GM19043 (cell line): ENCODE measurements around the gene ST6GALNAC2.
"Not testable (repeated sequence)": the region's sequence is repeated elsewhere in the genome, so short reads cannot be mapped to it uniquely, and the experiment has no call there.

Experiments
- ATAC-seq: cut with Tn5 transposase; IDR thresholded peaks from one replicate; pipeline ENCODE4 v1.9.1; 2021; ENCODE audit warnings: low read depth; ENCODE audit not compliant: unreplicated experiment

The ST6GALNAC2 gene

GRCh38 chr17:76572201-76572910, 13.3 kb downstream of the ST6GALNAC2 start:
- ATAC-seq = no peak

DNA sequence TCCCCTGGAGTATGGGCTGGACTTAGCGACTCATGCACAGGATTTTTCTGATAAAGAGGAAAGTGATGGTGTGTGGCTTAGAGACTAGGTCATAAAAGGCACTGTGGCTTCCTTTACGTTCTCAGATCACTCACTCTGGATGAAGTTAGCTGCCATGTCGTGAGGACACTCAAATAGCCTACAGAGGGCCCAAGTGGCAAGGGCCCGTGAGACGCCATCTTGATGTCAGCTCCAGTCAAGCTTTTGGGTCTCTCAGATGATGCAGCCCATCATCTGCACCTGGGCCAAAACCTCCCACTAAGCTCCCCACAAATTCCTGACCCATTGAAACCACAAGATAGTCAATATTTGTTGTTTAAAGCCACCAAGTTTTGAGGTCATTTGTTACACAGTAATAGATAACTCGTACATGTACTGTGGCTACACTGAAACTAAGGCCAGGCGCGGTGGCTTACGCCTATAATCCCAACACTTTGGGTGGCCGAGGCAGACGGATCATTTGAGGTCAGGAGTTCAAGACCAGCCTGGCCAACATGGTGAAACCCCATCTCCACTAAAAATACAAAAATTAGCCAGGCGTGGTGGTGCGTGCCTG, 14.7 kb downstream of the ST6GALNAC2 start:
- ATAC-seq = no peak

- no peak for ATAC-seq
Observed at GRCh38 chr17:76570457-76570856, 15.2 kb downstream of the ST6GALNAC2 start.

DNA sequence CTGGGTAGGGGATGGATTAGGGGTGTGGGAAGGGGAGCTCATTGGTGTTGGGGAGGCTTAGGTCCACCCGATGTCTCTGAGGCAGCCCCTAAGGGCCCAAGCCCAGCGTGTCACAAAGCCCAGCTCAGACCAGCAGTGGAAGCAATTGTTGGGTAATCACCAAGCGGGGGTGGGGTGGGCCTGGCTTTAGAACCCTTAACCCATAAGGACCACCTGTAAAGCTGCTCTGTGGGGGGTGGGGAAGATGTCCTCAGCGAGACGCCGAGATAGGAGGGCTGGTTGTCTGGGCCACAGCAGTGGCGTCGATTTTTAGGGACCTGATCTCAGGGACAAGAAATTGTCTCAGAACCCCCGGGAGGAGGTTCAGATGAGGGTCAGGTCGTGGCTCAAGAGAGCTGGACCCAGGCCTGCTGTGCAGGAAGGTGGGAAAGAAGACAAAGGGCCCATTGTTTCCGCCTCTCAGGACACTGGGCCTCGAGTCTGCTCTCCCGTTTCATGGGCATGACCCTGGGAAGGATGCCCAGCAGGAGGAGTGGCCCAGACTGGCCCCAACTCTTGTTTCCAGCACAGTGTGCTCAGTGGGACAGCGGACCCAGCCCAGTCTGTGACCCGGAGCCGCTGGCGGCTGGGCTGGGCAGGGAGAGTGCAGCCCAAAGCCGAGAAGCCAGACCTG, 15.9 kb downstream of the ST6GALNAC2 start:
- ATAC-seq = no peak

- ATAC-seq = no peak
Observed at GRCh38 chr17:76568811-76569221, 16.8 kb downstream of the ST6GALNAC2 start.

- no peak for ATAC-seq
Observed at GRCh38 chr17:76567634-76568432, 17.8 kb downstream of the ST6GALNAC2 start.

DNA sequence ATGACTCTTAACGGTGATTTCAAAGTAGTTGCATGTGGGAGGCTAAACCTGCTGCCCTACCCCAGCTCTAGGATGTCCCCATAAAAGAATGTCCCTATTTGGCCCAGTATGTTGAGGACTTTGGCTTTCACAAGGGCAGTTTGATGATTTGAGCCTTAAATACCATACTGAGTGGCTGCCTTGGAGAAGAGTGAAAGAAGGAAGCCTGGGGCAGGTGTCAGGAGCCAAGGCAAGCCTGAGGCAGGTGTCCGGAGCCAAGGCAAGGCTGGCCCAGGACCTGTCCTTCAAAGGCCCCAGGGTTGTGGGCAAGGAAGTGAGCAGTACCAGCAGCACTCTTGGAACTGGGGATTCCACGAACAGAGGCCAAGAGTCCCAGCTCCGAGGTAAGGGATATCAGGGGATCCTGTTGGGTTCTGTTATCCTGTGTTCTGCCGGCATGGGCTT, 18.6 kb downstream of the ST6GALNAC2 start:
- ATAC-seq = no peak

DNA sequence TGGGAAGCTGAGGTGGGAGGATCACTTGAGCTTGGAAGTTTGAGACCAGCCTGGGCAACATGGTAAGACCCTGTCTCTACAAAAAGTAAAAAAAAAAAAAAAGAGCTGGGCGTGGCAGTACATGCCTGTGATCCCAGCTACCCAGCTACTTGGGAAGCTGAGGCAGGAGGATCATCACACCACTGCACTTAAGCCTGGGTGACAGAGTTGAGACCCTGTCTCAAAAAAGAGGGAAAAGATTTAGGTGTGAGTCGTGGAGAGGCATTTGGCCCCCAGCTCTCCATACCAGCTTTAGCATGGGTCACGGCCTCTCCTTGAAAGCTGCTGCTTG, 19.1 kb downstream of the ST6GALNAC2 start:
- ATAC-seq = no peak

GRCh38 chr17:76565728-76566612, 19.7 kb downstream of the ST6GALNAC2 start:
- no peak for ATAC-seq

- ATAC-seq = not testable (repeated sequence)
Observed at GRCh38 chr17:76564991-76565727, 20.5 kb downstream of the ST6GALNAC2 start.

- not testable (repeated sequence) for ATAC-seq
Observed at GRCh38 chr17:76563359-76563758, 22.3 kb downstream of the ST6GALNAC2 start.

- ATAC-seq = no peak
Observed at GRCh38 chr17:76562734-76563148, 22.9 kb downstream of the ST6GALNAC2 start.

DNA sequence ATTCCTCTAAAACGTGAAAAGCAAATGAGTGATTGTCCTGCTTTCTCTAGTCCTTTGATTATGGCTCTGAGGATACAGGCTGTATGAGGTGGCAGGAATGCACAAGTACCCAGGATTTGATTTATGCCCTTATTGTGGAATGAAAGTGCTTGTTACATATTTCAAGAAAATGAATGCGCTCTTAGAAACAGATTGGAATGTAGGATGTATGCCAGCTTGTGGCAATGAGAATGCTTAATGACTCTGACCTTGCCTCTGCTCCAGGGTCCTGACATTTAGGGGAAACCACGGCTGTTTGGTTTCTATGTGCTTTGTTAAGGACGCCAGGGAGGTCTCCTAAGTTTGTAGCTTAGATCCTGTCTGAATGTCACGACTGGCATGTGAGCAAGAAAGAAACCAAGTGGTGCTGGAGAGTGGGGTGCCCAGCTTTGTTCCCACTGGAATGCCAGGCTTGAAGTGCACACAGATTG, 23.8 kb downstream of the ST6GALNAC2 start:
- no peak for ATAC-seq

DNA sequence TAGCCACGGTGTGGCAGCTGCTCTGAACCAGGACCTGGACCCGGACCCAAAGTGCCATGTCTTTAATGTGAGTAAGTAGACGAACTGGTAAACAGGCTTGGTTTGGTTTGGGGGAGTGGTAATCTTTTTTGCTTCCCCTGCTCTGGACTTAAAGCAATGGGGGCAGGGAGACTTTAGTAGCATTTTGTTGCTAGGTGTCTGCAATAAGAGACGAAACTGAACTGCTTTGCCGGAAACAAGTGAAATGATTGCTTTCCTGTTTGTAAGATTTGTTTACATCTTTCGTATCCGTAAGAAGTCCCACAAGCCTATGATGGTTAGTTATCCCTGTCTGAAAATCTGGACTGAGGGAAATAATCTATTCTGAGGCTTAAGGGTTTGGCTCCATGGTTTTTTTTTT, 24.3 kb downstream of the ST6GALNAC2 start:
- no peak for ATAC-seq

- no peak for ATAC-seq
Observed at GRCh38 chr17:76560877-76561221, 24.8 kb downstream of the ST6GALNAC2 start.

DNA sequence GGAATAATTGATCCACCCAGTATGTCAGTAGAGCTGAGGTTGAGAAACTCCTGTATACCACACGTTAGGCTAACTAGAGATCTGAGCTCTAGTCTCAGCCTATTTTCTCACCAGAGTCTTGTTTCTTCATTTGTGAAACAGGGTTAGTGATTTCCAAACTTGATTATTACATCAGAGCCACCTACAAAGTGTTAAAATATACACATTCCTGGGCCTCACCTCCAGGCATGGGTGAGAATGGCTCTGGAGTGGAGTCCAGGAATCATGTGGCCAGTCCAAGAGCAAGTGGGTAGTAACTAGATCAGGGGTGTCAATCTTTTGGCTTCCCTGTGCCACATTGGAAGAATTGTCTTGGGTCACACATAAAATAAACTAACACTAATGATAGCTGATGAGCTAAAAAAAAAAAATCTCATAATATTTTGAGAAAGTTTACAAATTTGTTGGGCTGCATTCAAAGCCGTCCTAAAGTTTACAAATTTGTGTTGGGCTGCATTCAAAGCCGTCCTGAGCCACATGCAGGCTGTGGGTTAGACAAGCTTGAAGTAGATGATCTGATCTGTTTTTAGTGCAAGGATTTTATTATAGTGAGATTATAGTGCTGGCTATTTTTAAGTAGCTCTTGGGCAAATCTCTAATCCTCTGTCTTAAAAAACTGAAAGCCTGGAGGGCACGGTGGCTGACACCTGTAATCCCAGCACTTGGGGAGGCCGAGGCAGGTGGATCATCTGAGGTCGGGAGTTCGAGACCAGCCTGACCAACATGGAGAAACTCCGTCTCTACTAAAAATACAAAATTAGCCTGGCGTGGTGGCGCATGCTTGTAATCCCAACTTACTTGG, 25.4 kb downstream of the ST6GALNAC2 start:
- no peak for ATAC-seq

DNA sequence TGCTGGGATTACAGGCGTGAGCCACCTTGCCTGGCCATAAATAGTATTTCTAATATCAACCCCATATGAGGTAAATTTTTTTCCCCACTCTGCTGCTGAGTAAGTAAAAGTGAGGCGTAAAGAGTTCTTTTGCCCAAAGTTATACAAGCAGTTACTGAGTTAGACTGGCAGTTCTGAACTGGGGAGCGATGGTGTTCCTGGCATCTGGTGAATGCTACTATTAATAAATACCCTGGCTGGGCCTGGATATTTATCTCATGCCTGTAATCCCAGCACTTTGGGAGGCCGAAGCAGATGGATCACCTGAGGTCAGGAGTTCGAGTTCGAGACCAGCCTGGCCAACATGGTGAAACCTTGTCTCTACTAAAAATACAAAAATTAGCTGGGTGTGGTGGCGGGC, 26.2 kb downstream of the ST6GALNAC2 start:
- ATAC-seq = not testable (repeated sequence)
